KMS-11 (cell line): Measurements from ENCODE around the gene BCL2L14.

Source experiments
- H2AFZ ChIP-seq: fragments of 200-600 bp; sonication (generic); 2 replicates; pipeline ENCODE4 v1.6.1; 2016; ENCODE audit warnings: antibody characterized with exemption, mixed run types, low read depth
- H3K27ac ChIP-seq: fragments of 200-600 bp; sonication (generic); 2 replicates; pipeline ENCODE4 v1.6.1; 2016; ENCODE audit warnings: mild to moderate bottlenecking, mixed run types
- H3K27me3 ChIP-seq: fragments of 200-600 bp; sonication (generic); 2 replicates; pipeline ENCODE4 v1.6.1; 2017; ENCODE audit warnings: mild to moderate bottlenecking, low read depth, mixed run types, moderate library complexity; ENCODE audit not compliant: insufficient read depth
- H3K36me3 ChIP-seq: fragments of 200-600 bp; sonication (generic); 2 replicates; pipeline ENCODE4 v1.6.1; 2017; ENCODE audit warnings: mild to moderate bottlenecking, mixed run types; ENCODE audit not compliant: insufficient read depth
- H3K4me1 ChIP-seq: fragments of 200-600 bp; sonication (generic); 2 replicates; pipeline ENCODE4 v1.6.1; 2016; ENCODE audit warnings: mild to moderate bottlenecking, low read depth, mixed run types; ENCODE audit not compliant: poor library complexity, severe bottlenecking
- H3K4me2 ChIP-seq: fragments of 200-600 bp; sonication (generic); 2 replicates; pipeline ENCODE4 v1.7.0; 2016; ENCODE audit warnings: mild to moderate bottlenecking, mixed run types
- H3K4me3 ChIP-seq: fragments of 200-600 bp; sonication (generic); IDR thresholded peaks from 2 replicates; pipeline ENCODE4 v1.6.1; 2017; ENCODE audit warnings: low read depth, low read length, mixed read lengths; ENCODE audit not compliant: insufficient read depth
- H3K79me2 ChIP-seq: fragments of 200-600 bp; sonication (generic); 2 replicates; pipeline ENCODE4 v1.6.1; 2016; ENCODE audit warnings: low read depth, mixed run types; ENCODE audit not compliant: insufficient read depth
- H3K9ac ChIP-seq: fragments of 200-600 bp; sonication (generic); 2 replicates; pipeline ENCODE4 v1.6.1; 2016; ENCODE audit warnings: mild to moderate bottlenecking, mixed run types
- H4K20me1 ChIP-seq: fragments of 200-600 bp; sonication (generic); 2 replicates; pipeline ENCODE4 v1.6.1; 2016; ENCODE audit warnings: mild to moderate bottlenecking, mixed run types; ENCODE audit not compliant: insufficient read depth
- TF ChIP-seq, protein P1 (sequence below): fragments of 200-600 bp; sonication (generic); conservative IDR thresholded peaks from 2 replicates; pipeline ENCODE4 v1.6.1; 2017; ENCODE audit warnings: low read depth, mild to moderate bottlenecking, antibody characterized with exemption, low read length, moderate library complexity, mixed read lengths

Gene BCL2L14

DNA sequence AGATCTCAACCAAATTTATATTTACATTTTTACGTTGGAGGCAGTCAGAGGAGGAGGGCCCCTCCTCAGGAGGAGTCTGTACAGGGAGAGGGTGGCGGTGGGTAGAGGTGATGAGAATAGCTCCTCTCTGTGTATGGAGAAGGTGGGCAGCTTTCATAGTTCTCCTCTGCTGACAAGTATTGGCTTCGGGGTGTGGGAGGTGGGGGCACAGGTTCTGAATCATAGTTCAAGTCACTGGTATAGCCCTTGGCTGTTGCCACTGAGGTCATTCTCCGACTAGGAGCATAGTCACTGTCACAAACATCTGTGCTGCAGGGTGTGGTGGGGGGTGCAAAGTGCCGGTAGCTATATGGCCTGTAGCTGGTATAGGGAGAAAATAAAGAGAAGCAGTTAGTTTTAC, 50.3 kb downstream of the BCL2L14 start:
- Histone ChIP-seq H3K36me3 (no peaks in the 10 kb centered on the region), H3K79me2 (no peaks in the 10 kb centered on the region), H3K4me3 (no peak overlapping the region), H3K4me1 (peaks cover 3% of the 10 kb centered on the region), H3K9ac (no peak overlapping the region), H2AFZ (no peak overlapping the region), H3K27ac (no peak overlapping the region), H3K27me3 (no peaks in the 10 kb centered on the region), H3K4me2 (no peak overlapping the region), H4K20me1 (no peaks in the 10 kb centered on the region)
- TF ChIP-seq, protein P1, sequence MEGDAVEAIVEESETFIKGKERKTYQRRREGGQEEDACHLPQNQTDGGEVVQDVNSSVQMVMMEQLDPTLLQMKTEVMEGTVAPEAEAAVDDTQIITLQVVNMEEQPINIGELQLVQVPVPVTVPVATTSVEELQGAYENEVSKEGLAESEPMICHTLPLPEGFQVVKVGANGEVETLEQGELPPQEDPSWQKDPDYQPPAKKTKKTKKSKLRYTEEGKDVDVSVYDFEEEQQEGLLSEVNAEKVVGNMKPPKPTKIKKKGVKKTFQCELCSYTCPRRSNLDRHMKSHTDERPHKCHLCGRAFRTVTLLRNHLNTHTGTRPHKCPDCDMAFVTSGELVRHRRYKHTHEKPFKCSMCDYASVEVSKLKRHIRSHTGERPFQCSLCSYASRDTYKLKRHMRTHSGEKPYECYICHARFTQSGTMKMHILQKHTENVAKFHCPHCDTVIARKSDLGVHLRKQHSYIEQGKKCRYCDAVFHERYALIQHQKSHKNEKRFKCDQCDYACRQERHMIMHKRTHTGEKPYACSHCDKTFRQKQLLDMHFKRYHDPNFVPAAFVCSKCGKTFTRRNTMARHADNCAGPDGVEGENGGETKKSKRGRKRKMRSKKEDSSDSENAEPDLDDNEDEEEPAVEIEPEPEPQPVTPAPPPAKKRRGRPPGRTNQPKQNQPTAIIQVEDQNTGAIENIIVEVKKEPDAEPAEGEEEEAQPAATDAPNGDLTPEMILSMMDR: no peak

DNA sequence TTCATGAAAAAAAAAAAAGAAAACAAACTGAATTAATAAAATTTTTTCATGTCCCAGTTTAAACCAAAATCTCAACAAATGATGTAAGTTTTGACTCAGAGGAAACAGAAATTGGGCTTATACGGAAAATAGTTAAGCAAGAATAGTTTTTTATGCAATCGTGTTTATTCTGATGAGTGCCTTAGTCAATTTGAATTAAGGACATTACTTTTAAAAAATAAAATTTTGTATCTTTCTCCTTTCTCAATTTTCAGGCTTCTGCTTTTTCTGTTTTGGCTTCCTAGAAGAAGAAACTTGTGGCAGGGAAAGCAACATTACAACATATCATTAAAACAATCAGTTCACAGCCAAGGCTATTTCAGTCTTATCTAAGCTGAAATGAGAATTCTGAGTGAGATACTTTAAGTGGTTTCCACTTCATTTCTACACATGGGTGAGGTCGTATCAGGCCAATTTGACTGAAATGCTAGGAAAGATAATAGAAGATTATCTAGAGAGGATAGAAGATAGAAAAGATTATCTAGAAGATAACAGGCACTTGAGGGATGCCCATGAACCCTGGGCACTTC, 52.4 kb downstream of the BCL2L14 start:
- Histone ChIP-seq H3K4me2 (no peak overlapping the region), H3K27me3 (no peaks in the 10 kb centered on the region), H3K36me3 (no peaks in the 10 kb centered on the region)

DNA sequence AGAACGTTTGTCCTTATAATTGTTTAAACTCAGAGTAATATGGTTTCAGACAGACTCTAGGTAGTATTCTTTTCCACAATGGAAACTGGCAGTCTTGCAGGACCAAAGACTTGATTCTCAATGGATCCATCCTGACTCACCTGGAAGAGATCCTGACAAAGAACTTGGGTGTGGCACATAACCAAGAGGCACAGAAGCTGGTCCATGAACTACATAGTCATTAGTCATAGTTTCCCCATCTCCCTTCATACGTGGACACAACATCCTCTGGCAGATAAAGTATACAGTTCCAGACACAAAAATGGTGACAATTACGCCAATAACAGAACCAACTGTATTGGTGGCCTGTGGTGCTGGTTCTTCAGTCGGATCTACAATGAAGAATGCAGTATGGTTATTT, 55.8 kb downstream of the BCL2L14 start:
- H3K9ac ChIP-seq: no peak overlapping the region
- H2AFZ ChIP-seq: no peak overlapping the region
- no peaks in the 10 kb centered on the region for H4K20me1 ChIP-seq
- H3K4me3 ChIP-seq: no peak overlapping the region
- no peaks in the 10 kb centered on the region for H3K4me1 ChIP-seq
- TF ChIP-seq, protein P1: no peak
- H3K4me2 ChIP-seq: no peak overlapping the region
- H3K27me3 ChIP-seq: no peaks in the 10 kb centered on the region
- H3K27ac ChIP-seq: no peak overlapping the region
- H3K36me3 ChIP-seq: no peaks in the 10 kb centered on the region
- no peaks in the 10 kb centered on the region for H3K79me2 ChIP-seq

More for the DNA sequence above, 52.4 kb downstream of the BCL2L14 start:
- Histone ChIP-seq H3K9ac (no peak overlapping the region), H3K27ac (no peak overlapping the region), H3K79me2 (no peaks in the 10 kb centered on the region), H2AFZ (no peak overlapping the region), H4K20me1 (no peaks in the 10 kb centered on the region), H3K4me1 (peaks cover 3% of the 10 kb centered on the region), H3K4me3 (no peak overlapping the region)
- TF ChIP-seq, protein P1: no peak

DNA sequence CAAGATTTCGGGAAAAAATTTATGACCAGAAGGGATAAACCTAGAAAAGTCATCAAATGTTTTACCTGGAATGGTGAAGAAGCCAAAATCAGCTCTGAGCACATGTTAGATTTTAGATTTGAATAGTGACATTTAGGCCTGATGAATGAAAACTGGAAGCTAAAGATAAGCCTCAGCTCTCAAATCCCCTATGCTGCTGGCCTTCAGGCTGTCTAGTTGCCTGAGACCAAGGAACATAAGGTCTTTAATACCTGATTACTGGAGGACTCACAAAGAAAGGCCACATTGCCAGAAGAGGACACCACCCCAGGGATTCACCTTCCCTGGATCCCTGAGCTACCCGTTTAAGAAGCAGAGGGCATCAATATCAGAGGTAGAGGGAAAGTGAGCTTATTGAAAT, 56.6 kb downstream of the BCL2L14 start:
- TF ChIP-seq, protein P1: no peak
- no peaks in the 10 kb centered on the region for H3K27me3 ChIP-seq
- no peak overlapping the region for H3K4me2 ChIP-seq
- no peaks in the 10 kb centered on the region for H3K36me3 ChIP-seq
- no peak overlapping the region for H3K27ac ChIP-seq
- H2AFZ ChIP-seq: no peak overlapping the region
- no peaks in the 10 kb centered on the region for H3K4me1 ChIP-seq
- no peaks in the 10 kb centered on the region for H4K20me1 ChIP-seq
- H3K4me3 ChIP-seq: no peak overlapping the region
- no peak overlapping the region for H3K9ac ChIP-seq
- H3K79me2 ChIP-seq: no peaks in the 10 kb centered on the region
